BLaER1 treated with 17β-estradiol and CSF1 and Interleukin-3, amounts not matched to agents 10 nM and 100 nM (cell line): ENCODE results near the gene NUTM2G.
A peak's percentile ranks its signal among the peaks of the same experiment; 100 is the strongest.
"Not testable (repeated sequence)": the region's sequence is repeated elsewhere in the genome, so short reads cannot be mapped to it uniquely, and the experiment has no call there.

Experiments used
- H3K27ac ChIP-seq, 11 experiments: shearing (Covaris generic); formaldehyde crosslinking; 2 replicates each; pipeline ENCODE4 v1.8.1; 2022
- H3K27me3 ChIP-seq, 11 experiments: shearing (Covaris generic); formaldehyde crosslinking; 2 replicates each; pipeline ENCODE4 v1.8.1; 2022
- H3K36me3 ChIP-seq, 11 experiments: shearing (Covaris generic); formaldehyde crosslinking; 2 replicates each; pipeline ENCODE4 v1.8.1; 2022
- H3K4me1 ChIP-seq, 10 experiments: shearing (Covaris generic); formaldehyde crosslinking; 2 replicates each; pipeline ENCODE4 v1.8.1; 2022
- H3K4me2 ChIP-seq, 11 experiments: shearing (Covaris generic); formaldehyde crosslinking; 2 replicates each; pipeline ENCODE4 v1.8.1; 2022
- H3K4me3 ChIP-seq, 10 experiments: shearing (Covaris generic); formaldehyde crosslinking; 2 replicates each; pipeline ENCODE4 v1.8.1; 2022
- H3K9ac ChIP-seq, 11 experiments: shearing (Covaris generic); formaldehyde crosslinking; 2 replicates each; pipeline ENCODE4 v1.8.1; 2022
- H3K9me3 ChIP-seq, 11 experiments: shearing (Covaris generic); formaldehyde crosslinking; replicated peaks in 1 of 11; 2 replicates each; pipeline ENCODE4 v1.8.1; 2022
- H4K20me1 ChIP-seq, 11 experiments: shearing (Covaris generic); formaldehyde crosslinking; 2 replicates each; pipeline ENCODE4 v1.8.1; 2022

The NUTM2G gene

GRCh38 chr9:96925587-96925986 is 3.1 kb upstream of the NUTM2G start:
- H3K9me3 ChIP-seq, H3K27me3 ChIP-seq: not testable (repeated sequence)

DNA sequence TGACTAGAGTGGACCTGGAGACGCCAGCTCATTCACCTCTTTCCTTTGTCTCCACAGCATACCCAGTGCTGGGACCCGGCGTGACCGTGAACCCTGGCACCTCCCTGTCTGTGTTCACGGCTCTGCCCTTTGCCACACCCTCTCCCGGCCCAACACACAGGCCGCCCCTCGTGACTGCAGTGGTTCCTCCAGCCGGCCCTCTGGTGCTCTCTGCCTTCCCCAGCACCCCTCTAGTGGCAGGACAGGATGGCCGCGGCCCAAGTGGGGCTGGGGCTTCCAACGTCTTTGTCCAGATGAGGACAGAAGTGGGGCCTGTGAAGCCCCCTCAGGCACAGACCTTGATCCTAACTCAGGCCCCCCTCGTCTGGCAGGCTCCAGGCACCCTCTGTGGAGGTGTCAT is 3.0 kb downstream of the NUTM2G start:
- not testable (repeated sequence) for H3K9ac ChIP-seq, H4K20me1 ChIP-seq, H3K27me3 ChIP-seq, H3K9me3 ChIP-seq, H3K4me3 ChIP-seq, H3K27ac ChIP-seq, H3K36me3 ChIP-seq
- peaks cover 0 to 22% (median 9%) of the 10 kb centered on the region in 10 experiments; a peak in 11 of 20 replicates for H3K4me1 ChIP-seq
- H3K4me2 ChIP-seq: peak overlapping the region in 3 of 11 experiments; percentile 23 to 44 (median 32); a peak in 4 of 22 replicates

More at GRCh38 chr9:96925587-96925986, 3.1 kb upstream of the NUTM2G start:
- H4K20me1 ChIP-seq, H3K36me3 ChIP-seq, H3K4me1 ChIP-seq, H3K4me2 ChIP-seq, H3K4me3 ChIP-seq, H3K27ac ChIP-seq, H3K9ac ChIP-seq: not testable (repeated sequence)

- H3K4me2 ChIP-seq, H3K27me3 ChIP-seq, H4K20me1 ChIP-seq: not testable (repeated sequence)
Measured at GRCh38 chr9:96934097-96934496, 5.5 kb downstream of the NUTM2G start.

GRCh38 chr9:96934706-96935105 is 6.1 kb downstream of the NUTM2G start:
- not testable (repeated sequence) for H3K4me3 ChIP-seq, H4K20me1 ChIP-seq, H3K36me3 ChIP-seq, H3K9ac ChIP-seq, H3K9me3 ChIP-seq, H3K27me3 ChIP-seq, H3K27ac ChIP-seq, H3K4me2 ChIP-seq
- H3K4me1 ChIP-seq: peaks cover 0 to 21% (median 9%) of the 10 kb centered on the region in 10 experiments; a peak in 11 of 20 replicates

More at GRCh38 chr9:96934097-96934496, 5.5 kb downstream of the NUTM2G start:
- not testable (repeated sequence) for H3K27ac ChIP-seq, H3K9ac ChIP-seq, H3K36me3 ChIP-seq, H3K9me3 ChIP-seq, H3K4me3 ChIP-seq
- peaks cover 0 to 22% (median 9%) of the 10 kb centered on the region in 10 experiments; a peak in 11 of 20 replicates for H3K4me1 ChIP-seq

DNA sequence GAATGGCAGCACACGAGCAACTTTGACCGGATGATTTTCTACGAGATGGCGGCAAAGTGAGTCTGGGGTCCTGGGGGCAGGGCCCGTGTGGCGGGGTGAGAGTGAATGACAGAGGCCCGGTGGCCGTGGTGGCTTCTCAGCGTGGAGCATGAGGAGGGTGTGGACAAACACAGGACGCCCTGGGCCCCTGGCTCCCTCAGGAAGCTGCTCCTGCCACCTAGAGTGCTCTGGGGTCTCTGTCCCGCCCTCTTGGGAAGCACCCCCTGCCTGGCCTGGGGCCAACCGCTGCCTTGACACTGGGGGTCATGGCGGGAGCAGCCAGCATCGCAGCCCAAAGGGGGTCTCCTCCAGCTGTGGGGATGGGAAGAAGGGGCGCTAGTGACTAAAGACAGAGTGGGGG is 6.8 kb downstream of the NUTM2G start:
- H4K20me1 ChIP-seq, H3K36me3 ChIP-seq, H3K27me3 ChIP-seq, H3K4me3 ChIP-seq, H3K9ac ChIP-seq, H3K27ac ChIP-seq, H3K4me2 ChIP-seq, H3K9me3 ChIP-seq: not testable (repeated sequence)
- peaks cover 0 to 16% (median 9%) of the 10 kb centered on the region in 10 experiments; a peak in 10 of 20 replicates for H3K4me1 ChIP-seq

- H3K4me2 ChIP-seq, H3K27ac ChIP-seq, H3K9ac ChIP-seq, H3K4me1 ChIP-seq, H3K4me3 ChIP-seq, H3K27me3 ChIP-seq, H3K36me3 ChIP-seq, H3K9me3 ChIP-seq, H4K20me1 ChIP-seq: not testable (repeated sequence)
Measured at GRCh38 chr9:96937442-96937841, 8.8 kb downstream of the NUTM2G start.

DNA sequence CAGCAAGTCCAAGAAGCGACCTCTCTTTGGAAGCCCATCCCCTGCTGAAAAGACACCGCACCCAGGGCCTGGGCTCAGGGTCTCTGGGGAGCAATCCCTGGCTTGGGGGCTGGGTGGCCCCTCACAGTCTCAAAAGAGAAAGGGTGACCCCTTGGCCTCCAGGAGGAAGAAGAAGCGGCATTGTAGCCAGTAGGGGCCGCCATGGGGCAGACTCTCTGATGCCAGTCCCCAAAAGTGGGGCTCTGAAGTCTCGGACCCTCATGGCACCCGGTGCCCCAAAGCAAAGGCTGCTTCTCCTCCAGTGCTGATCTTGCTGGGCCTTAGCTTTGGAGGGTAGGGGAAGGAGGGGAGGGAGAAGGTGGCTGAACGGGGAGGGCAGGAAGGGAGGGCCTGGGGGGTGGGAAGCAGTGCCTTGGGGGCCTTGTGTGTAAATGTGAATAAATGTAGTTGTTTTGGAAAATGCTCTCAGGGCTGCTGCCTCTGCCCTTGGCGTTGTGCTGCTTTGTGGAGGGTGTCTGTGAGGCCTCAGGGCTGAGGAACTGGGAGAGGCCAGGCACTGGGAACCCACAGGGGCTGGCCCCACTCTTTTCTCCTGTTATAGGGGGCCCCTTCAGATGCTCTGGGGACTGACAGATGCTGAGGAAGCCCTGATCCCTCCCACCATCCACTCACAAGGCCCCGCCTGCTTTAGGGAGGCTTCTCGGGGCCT is 10.5 kb downstream of the NUTM2G start:
- not testable (repeated sequence) for H3K9ac ChIP-seq, H4K20me1 ChIP-seq, H3K9me3 ChIP-seq, H3K36me3 ChIP-seq, H3K4me2 ChIP-seq, H3K4me1 ChIP-seq, H3K27ac ChIP-seq, H3K4me3 ChIP-seq, H3K27me3 ChIP-seq

- H3K4me2 ChIP-seq, H3K36me3 ChIP-seq, H3K4me3 ChIP-seq, H3K27me3 ChIP-seq, H3K27ac ChIP-seq, H3K9me3 ChIP-seq, H3K9ac ChIP-seq, H3K4me1 ChIP-seq, H4K20me1 ChIP-seq: not testable (repeated sequence)
Measured at GRCh38 chr9:96940982-96941381, 12.3 kb downstream of the NUTM2G start.

DNA sequence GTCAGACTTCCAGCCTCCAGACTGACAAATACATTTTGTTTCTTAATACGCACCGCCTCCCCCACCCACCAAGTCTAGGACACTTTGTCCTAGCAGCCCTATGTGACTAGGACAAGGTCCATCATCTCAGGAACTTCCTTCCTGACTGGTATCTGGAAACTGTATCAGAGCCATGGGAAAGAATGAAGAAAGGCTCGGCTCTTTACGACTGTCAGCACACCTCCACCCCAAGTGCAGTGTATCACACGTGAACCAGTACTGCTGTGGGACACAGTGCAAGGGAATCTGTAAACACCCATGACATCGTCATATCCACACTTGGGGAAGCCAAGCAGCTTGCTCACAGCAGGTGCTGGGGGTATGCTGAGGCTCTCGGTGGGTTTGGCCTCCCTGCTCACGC is 13.0 kb downstream of the NUTM2G start:
- H4K20me1 ChIP-seq, H3K9me3 ChIP-seq, H3K4me1 ChIP-seq, H3K36me3 ChIP-seq, H3K4me3 ChIP-seq, H3K27me3 ChIP-seq, H3K9ac ChIP-seq, H3K27ac ChIP-seq, H3K4me2 ChIP-seq: not testable (repeated sequence)

DNA sequence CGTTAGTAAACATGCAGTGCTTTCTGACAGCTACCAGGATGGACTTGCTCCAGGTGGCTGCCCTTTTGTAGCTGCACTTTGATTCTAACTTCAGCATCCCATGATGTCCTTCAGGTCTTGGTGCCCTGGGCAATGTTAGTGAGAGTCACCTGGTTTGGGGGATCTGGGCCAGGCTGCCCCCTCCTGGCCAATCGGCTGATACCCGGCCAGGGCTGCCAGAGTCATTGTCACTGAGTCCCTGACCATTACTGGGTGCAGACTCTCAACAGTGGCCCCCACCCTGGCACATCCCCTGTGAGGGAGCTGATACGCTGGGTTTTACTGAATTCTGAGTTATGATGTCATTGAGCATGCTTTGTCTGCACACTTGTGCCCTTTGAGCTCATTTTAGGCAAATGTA is 13.5 kb downstream of the NUTM2G start:
- H3K27me3 ChIP-seq, H3K4me1 ChIP-seq, H4K20me1 ChIP-seq, H3K9me3 ChIP-seq, H3K27ac ChIP-seq, H3K4me3 ChIP-seq, H3K9ac ChIP-seq, H3K4me2 ChIP-seq: not testable (repeated sequence)
- H3K36me3 ChIP-seq: peaks cover 0 to 13% (median 3%) of the 10 kb centered on the region in 11 experiments; a peak in 5 of 22 replicates

- not testable (repeated sequence) for H3K4me3 ChIP-seq, H3K4me2 ChIP-seq, H3K9ac ChIP-seq, H3K9me3 ChIP-seq, H3K27me3 ChIP-seq, H3K4me1 ChIP-seq, H4K20me1 ChIP-seq, H3K27ac ChIP-seq
- peaks cover 3 to 27% (median 9%) of the 10 kb centered on the region in 11 experiments; a peak in 13 of 22 replicates for H3K36me3 ChIP-seq
Measured at GRCh38 chr9:96949346-96949745, 20.7 kb downstream of the NUTM2G start.

GRCh38 chr9:96950539-96950938 is 21.9 kb downstream of the NUTM2G start:
- H3K4me2 ChIP-seq: not testable (repeated sequence)

GRCh38 chr9:96967591-96967990 is 38.9 kb downstream of the NUTM2G start:
- not testable (repeated sequence) for H3K4me2 ChIP-seq, H3K4me3 ChIP-seq, H3K27ac ChIP-seq, H3K27me3 ChIP-seq, H3K9ac ChIP-seq, H3K4me1 ChIP-seq, H3K9me3 ChIP-seq
- H4K20me1 ChIP-seq: peaks cover 0 to 21% (median 6%) of the 10 kb centered on the region in 11 experiments; a peak in 10 of 22 replicates
- H3K36me3 ChIP-seq: peaks cover 4 to 42% (median 9%) of the 10 kb centered on the region in 11 experiments; a peak in 11 of 22 replicates

More at GRCh38 chr9:96950539-96950938, 21.9 kb downstream of the NUTM2G start:
- H3K4me1 ChIP-seq, H3K9ac ChIP-seq, H3K27me3 ChIP-seq, H3K27ac ChIP-seq, H3K4me3 ChIP-seq, H4K20me1 ChIP-seq, H3K9me3 ChIP-seq: not testable (repeated sequence)
- H3K36me3 ChIP-seq: peaks cover 4 to 35% (median 13%) of the 10 kb centered on the region in 11 experiments; a peak in 13 of 22 replicates

GRCh38 chr9:96972552-96972951 is 43.9 kb downstream of the NUTM2G start:
- not testable (repeated sequence) for H3K9ac ChIP-seq, H3K27me3 ChIP-seq, H3K4me3 ChIP-seq, H3K27ac ChIP-seq, H3K9me3 ChIP-seq, H3K4me1 ChIP-seq, H3K4me2 ChIP-seq
- Histone ChIP-seq H4K20me1 (peaks cover 0 to 50% (median 35%) of the 10 kb centered on the region in 11 experiments; a peak in 15 of 22 replicates), H3K36me3 (peaks cover 3 to 33% (median 6%) of the 10 kb centered on the region in 11 experiments; a peak in 9 of 22 replicates)
